Measurements from ENCODE around the gene MICA.
"Not testable (repeated sequence)": the region's sequence is repeated elsewhere in the genome, so short reads cannot be mapped to it uniquely, and the experiment has no call there.

MICA gene

DNA sequence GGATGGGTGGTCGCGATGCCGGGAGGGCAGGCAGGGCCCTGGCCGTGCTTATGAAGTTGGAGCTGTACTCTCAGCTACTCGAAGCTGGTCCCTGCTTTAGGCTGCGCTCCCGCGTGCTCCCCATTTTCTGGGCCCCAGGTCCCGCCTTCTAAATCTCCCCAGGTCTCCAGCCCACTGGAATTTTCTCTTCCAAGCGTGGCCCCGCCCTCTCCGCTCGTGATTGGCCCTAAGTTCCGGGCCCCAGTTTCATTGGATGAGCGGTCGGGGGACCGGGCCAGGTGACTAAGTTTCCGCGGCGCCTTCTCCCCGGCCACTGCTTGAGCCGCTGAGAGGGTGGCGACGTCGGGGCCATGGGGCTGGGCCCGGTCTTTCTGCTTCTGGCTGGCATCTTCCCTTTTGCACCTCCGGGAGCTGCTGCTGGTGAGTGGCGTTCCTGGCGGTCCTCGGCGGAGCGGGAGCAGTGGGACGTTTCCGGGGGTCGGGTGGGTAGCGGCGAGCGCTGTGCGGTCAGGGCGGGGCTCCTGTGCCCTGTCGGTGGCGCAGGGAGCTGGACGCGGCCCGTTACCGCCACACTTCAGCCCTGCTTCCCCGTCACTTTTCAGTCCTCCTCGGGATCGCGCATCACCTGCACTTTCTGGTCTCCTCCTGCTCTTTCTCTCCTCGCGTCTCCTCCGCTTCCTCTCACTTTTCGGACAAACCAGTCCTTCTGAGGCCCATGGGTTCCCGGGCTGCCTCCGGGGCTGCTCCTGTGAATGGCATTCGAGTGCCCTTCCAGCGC lies at the start of gene MICA:
TSS of gene MICA (plus strand) at position 313 of the 778 bp plus-strand sequence. CDS start at position 351, 38 bp downstream.
- no peak for DNase-seq

DNA sequence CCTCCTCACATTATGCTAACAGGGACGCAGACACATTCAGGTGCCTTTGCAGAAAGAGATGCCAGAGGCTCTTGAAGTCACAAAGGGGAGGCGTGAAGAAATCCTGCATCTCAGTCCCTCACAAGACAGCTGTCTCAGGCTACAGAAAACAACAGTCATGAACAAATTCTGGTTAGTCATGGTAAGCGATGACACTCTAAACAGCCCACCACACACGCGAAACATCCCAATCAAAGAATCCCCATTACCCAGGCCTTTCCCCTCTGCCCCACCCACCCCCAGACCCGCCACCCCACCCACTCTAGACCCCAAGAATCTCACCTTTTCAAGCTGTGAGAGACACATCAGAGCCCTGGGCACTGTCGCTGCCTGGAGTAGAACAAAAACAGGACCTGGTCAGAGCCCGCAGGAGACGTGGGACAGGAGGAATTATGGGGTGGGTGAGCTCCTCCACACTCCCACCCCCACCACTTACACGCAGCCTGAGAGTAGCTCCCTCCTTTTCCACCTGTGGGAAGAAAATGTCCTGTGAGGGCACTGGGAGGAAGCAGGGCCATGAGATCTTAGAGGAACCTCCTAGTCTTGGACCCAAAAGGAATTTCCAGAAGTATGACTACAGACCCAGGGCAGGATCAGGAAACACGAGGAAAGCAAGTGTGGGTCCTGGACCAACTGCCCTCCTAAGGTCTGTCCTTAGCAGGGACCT lies 49.1 kb upstream of the MICA start:
- DNase-seq, result no peak

DNA sequence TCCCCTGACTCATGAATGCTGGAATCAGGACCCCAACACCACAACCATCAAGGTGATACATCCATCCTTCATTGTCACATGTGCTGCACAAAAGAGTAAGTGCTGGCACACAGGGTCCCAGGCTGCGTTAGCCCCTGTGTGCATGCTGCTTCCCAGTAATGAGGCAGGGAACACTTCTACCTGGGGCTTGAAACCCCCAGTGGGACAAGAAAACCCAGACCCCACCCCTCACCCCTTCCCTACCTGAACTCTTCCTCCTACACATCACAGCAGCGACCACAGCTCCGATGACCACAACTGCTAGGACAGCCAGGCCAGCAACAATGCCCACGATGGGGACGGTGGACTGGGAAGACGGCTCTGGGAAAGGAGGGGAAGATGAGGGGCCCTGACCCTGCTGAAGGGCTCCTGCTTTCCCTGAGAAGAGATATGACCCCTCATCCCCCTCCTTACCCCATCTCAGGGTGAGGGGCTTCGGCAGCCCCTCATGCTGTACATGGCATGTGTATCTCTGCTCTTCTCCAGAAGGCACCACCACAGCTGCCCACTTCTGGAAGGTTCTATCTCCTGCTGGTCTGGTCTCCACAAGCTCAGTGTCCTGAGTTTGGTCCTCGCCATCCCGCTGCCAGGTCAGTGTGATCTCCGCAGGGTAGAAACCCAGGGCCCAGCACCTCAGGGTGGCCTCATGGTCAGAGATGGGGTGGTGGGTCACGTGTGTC lies 48.4 kb upstream of the MICA start:
- no peak for DNase-seq

DNA sequence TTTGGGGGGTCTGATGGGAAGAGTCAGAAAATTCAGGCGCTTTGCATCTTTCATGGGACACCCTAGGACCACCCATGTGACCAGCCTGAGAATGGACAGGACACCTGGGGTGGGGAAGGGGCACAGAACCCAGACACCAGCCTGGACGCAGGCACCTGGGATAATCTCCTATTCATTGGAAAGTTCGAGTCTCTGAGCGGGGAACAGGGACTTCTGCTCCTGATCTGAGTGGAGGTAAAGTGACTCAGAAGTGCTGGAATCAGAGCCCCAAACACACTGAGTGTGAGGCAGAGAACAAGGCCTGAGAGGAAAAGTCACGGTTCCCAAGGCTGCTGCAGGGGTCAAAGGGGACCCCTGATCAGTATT lies 47.8 kb upstream of the MICA start:
- DNase-seq, result no peak

DNA sequence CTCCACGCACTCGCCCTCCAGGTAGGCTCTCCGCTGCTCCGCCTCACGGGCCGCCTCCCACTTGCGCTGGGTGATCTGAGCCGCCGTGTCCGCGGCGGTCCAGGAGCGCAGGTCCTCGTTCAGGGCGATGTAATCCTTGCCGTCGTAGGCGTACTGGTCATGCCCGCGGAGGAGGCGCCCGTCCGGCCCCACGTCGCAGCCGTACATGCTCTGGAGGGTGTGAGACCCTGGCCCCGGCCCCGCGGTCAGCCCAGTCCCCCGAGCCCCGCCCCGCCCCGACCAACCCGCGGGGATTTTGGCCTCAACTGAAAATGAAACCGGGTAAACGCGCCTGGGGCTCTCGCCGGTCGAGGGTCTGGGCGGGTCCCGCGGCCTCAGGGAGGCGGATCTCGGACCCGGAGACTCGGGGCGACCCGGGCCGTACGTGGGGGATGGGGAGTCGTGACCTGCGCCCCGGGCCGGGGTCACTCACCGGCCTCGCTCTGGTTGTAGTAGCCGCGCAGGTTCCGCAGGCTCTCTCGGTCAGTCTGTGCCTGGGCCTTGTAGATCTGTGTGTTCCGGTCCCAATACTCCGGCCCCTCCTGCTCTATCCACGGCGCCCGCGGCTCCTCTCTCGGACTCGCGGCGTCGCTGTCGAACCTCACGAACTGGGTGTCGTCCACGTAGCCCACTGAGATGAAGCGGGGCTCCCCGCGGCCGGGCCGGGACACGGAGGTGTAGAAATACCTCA lies 47.0 kb upstream of the MICA start:
- DNase-seq, result no peak

DNA sequence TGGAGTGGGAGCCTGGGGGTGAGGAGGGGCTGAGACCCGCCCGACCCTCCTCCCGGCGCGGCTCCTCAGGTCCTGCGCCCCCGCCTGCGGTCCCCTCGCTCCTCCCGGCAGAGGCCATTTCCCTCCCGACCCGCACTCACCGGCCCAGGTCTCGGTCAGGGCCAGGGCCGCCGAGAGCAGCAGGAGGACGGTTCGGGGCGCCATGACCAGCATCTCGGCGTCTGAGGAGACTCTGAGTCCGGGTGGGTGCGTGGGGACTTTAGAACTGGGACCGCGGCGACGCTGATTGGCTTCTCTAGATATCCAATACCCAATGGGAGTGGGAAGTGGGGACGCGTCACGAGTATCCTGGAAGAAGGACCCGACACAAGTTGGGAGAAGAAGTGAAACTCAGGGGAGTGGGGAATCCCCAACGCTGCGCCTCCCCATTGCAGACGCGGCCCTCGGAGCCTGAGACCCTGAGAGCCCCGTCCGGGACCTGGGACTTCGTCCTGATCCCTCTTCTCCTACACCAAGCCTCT lies 46.4 kb upstream of the MICA start, which contains the start of gene HLA-B:
TSS of gene HLA-B (minus strand) at position 234 of the 521 bp plus-strand sequence. CDS start at position 213, 21 bp downstream.
- DNase-seq, result peak; percentile 62

DNA sequence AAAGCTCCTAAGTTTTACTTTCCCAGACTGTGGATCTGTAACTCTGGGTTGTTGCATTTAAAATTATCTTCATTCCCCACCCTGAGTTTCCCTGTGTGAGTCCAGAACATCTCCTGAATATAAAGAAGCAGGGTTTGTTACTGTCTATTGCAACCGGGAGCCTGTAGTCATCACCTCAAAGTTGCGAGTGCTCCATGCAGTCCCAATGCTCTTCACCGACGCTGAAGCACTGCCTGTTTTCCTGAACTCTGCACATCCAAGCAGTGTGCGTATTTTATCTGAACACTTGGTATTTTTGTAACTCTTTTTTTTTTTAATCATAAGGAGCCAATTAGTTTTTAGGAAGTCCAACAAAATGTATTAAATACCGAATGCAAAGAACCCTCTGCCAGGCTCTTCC lies 45.5 kb upstream of the MICA start:
- no peak for DNase-seq

DNA sequence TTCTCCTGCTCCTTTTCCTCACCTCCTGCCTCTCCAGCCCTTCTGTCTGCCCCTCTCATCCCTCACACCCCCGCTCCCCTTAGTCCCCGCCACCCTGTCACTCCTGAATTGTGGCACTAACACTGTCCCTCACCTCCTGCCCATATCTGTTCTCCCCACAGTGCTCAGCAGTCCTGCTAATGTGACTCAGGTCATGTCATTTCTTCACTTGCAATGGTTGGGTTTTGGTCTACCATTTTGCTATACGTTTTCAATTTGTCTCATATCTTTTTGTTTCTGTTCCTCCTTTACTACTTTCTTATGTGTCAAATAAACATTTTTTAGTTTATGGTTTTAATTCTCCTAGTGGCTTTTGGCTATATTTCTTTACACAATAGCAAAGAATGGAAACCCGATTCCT lies 45.1 kb upstream of the MICA start:
- DNase-seq, result no peak

DNA sequence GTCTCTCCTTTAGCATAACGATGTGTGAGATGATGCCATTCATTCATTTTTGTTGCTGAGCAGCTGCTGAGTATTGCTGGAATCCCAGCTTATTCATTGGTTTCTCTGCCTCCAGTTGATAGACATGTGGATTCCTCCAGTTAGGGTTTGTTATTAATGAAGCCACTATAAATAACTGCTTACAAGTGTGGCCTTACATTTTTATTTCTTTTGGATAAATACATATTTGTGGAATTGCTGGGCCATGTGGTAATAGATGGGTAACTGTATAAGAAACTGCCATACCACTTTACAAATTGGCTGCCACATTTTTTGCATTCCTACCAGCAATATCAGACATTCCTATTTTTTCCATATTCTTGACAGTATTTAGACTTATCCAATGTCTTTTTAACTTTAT lies 43.8 kb upstream of the MICA start:
- DNase-seq, result no peak

DNA sequence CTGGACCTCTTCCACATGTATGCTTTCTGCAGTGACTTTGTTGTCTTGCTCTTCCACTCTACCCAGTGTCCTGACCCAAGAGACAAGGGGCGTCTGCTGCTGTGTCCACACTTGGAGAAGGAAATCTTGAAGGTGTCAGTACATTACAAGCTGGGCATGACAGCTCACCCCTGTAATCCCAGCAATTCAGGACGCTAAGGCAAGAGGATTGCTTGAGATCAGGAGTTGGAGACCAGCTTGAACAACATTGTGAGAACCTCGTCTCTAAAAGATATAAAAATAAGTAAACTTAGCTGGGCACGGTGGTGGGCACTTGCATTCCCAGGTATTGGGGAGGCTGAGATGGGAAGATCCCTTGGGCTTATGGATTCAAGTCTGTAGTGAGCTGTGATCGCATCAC lies 40.6 kb upstream of the MICA start:
- DNase-seq, result no peak

DNA sequence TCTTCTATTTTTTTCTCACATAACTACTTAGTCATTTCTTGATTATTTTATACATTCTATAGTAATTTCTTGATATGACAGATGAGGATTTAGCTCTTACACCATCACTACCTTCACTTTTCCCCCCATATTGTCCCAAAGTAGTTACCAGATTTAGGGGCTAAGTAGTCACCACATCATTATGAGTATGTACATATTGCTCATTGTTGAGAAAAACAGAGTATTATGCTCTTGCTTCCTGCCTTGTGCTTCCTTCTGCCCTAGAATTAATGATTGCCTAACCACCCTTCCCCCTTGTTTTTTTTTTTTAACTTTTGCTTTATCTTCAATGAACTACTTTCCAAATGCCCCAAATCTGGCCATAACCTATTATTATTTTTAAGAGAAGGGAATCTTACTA lies 39.6 kb upstream of the MICA start:
- no peak for DNase-seq

DNA sequence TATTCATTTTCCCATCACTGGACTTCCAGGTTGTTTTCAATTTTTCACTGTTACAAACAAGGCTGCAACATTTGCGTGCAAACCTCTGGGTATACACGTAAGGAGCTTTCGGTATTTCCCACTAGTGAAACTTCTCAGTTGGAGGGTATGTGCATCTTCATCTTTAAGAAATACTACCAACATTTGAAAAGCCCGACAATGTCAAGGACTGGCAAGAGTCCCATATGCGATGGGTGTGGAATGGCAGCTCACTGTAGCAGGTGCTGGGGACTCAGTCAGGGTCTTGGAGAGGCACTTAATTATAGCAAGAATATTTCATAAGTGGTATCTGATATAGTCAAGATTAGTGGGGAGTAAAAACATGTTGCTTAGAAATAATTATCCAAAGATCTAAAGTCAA lies 37.5 kb upstream of the MICA start:
- no peak for DNase-seq

DNA sequence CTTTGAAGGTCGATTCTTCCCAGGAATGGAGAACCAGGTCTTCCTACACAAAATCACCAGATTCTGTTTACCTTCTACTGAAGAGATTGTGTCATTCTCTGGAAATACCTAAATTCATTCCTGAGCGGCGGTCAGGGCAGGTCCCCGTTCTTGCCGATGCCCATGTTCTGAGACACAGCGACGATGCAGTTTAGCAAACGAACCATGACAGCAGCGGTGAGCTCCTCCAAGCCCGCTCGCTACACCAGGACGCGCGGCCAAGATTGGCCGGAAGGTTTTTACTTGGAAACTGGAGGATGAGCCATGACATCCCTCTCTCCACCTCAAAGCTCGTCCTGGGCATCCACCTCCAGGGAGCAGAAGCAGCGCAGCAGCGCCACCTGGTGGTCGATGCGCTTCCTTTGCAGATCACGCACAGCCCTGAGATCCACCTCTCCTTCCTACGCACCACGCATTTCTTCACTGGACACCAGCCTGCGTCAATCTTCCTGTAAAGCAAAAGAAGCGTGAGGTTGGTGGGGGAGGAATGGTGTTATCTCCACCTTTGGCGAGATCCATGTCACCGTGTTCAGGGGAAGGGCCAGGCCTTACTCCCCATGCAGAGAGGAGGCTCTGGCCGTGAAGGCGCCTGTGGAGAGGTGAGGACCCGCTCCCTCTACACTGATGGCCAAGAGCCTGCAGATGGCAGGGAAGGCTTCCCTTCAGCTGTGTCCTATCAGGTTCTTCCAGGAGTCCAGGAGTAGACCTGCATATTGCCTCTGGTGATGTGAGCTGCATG lies 36.5 kb upstream of the MICA start:
- peak; percentile 33 for DNase-seq

DNA sequence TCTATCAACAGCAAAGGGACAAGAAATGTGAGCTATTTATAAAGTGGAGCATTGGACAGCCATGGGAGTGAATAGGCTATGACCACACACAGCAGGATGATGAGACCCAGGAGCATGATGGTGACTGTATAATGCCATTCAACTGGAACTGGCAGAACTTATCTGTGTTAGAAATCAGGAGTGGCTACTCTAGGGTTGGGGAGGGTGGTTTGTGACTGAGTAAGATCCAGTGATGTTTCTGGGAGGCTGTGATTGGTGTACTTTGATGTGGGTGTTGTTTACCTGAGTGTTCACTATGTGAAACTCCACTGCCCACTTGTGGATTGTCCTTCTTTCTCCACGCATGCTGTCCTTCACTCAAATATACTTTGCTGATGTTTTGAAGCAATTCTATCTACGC lies 34.9 kb upstream of the MICA start:
- DNase-seq, result no peak

DNA sequence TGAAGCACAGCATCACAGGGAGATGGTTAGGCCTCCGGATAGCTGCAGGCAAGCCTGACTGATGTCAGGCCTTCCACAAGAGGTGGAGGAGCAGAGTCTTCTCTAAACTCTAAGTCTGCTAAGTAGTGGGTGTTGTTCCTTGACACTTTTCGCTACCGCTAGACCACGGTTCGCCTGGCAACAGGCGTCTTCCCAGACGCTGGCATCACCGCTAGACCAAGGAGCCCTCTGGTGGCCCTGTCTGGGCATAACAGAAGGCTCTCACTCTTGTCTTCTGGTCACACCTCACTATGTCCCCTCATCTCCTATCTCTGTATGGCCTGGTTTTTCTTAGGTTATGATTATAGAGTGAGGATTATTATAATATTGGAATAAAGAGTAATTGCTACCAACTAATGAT lies 29.3 kb upstream of the MICA start:
- not testable (repeated sequence) for DNase-seq

DNA sequence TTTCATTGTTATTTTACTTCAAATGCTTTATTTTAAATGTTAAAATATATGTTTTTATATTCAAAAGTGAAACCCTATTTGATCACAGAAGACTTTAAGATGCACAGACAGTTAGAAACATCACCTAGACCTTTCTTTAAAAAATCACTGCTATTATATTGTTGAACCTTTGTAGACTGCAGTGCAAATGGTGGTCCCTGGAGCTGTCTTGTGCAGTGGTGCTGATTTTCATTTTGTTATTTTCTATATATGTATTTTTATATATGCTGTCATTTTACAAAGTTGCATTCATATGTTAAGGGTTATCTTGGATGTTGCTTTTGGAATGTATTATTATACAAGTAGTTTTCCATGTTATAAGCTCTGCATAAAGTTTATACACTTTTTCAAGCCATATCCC lies 27.7 kb upstream of the MICA start:
- DNase-seq, result no peak

DNA sequence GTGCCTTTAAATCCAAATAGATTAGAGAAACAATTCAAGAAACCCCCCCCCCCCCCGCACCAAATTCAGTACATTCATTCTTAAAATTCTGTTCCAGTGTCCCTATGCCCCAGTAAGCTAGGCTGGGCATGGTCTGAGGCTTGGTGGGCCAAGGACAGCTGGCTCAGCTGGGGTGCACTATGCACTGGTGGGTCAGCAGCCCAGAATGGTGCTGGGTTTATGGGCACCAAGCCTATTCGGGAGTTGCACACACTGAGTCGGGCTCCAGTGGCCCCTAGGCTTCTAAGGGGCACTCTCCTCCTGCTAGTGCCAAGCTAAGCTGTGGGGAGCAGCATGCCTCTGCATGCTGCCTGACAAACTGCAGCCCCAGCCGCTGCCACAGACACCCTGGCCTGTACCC lies 26.4 kb upstream of the MICA start:
- no peak for DNase-seq

DNA sequence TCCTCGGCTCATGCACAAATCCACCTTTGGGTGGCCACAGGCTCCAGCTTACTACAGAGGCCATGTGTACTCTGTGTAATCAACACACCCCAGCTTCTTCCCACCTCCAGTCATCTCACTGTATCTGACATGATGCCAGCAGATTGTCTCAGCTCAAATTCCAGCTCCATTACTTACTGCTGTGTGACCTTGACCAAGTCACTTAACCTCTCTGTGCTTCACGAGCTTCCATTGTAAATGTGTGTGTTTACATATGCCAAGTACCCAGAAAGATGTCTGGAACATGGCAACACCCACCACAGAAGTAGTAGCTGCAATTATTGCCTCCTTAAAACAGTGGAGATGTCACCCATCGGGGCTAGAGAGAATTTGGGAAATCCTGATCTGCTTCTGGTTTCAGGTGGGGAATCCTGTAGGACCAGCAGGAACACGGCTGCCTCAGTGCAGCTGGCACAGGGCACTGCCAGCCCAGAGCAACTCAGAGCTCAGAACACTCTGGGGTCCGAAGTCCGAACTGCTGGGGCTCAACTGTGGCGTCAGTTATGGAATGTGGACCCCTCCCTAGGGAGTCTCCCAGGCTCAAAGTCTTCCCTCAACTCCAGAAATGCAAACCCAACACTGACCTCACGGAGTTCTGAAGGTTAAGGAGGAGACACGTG lies 25.2 kb upstream of the MICA start:
- no peak for DNase-seq

DNA sequence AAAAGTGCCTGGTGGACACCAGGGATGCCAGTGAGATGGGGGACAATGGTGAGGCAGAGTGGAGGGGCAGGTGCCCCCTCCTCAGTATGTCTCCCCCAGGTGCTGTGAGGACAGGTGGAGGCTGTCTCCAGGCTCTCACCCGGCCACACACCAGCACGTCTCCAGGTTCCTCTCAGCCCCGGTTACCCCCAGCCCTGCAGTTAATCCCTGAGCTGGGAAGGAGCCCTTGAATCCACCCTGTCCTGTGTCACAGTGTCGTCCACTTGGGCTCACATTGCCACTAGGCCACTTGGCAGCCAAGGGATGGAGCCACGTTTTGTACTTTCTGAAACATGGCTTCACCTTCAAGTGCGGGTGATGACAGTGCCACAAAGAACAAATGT lies 24.7 kb upstream of the MICA start:
- DNase-seq, result no peak

DNA sequence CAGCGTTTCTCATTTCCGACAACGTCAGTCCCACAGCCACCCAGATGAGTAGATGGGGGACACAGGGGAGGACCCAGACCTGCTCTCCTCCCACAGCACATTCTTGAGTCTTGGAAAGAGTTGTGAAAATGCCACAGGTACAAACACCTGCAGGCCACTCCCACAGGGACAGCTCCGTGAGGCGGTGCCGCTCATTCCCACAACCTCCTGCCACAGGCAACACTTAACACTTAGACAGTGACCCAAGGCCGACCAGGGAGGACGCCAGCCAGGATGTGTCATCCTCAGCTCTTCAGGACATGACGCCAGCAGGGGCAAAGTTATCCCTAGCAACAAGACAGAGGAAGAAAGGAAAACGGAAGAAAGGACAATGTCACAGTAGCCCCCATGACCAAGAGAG lies 23.5 kb upstream of the MICA start:
- no peak for DNase-seq

DNA sequence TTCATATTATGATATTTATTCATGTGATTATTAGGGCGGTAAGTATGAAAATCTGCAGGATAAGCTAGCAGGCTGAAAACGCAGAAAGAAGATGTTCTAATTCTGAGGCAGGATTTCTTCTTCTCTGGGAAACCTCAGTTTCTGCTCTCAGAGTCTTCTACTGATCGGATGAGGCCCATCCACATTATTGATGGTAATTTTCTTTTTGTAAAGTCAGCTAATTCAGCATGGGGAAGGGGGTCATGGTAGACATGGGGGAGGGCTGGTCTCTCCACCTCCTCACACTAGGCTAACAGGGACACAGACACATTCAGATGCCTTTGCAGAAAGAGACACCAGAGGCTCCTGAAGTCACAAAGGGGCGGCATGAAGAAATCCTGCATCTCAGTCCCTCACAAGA lies 21.7 kb upstream of the MICA start:
- no peak for DNase-seq

DNA sequence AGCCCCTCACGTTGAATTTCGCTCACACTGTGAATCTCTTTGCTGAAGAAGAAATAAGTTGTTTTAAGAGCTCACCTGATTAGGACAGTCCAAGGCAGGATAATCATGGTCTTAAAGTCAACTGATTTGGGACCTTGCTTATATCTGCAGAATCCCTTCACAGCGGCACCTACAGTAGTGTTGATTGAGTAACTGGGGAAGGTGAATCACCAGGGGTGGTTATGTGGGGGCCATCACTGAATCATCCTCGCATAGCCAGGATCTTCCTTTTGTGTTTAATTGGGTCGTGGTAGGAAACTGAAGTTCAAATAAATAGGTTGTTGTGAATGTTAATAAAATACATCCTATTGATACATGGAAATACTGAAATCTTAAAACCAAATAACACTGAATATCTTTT lies 20.2 kb upstream of the MICA start:
- no peak for DNase-seq

Measured in GF-D8 (cell line).